ENCODE data around the gene GRK5.

- TF ChIP-seq, protein P1, sequence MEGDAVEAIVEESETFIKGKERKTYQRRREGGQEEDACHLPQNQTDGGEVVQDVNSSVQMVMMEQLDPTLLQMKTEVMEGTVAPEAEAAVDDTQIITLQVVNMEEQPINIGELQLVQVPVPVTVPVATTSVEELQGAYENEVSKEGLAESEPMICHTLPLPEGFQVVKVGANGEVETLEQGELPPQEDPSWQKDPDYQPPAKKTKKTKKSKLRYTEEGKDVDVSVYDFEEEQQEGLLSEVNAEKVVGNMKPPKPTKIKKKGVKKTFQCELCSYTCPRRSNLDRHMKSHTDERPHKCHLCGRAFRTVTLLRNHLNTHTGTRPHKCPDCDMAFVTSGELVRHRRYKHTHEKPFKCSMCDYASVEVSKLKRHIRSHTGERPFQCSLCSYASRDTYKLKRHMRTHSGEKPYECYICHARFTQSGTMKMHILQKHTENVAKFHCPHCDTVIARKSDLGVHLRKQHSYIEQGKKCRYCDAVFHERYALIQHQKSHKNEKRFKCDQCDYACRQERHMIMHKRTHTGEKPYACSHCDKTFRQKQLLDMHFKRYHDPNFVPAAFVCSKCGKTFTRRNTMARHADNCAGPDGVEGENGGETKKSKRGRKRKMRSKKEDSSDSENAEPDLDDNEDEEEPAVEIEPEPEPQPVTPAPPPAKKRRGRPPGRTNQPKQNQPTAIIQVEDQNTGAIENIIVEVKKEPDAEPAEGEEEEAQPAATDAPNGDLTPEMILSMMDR (conservative IDR thresholded peaks at IDR 0.05; ENCODE audit: low read length) = no peak
- no peak for TF ChIP-seq EZH2phosphoT487 (IDR thresholded peaks at IDR 0.05; ENCODE audit: borderline replicate concordance)
These were observed 10.0 kb downstream of the GRK5 start for GRCh38 chr10:119217401-119217800.

All from Loucy (cell line).